Measurements from ENCODE around the gene CCDC32. TPM values are rescaled to one million over a fixed set of nuclear protein-coding genes. Genes with fewer than 3 reads are reported as not detected.

Gene CCDC32
- total and polyA plus RNA-seq, 2 of the 13 experiments (the other 11 are each of a cell fraction or from before 2014, with no cell fraction given), result 10.8 to 23.2 TPM

DNA sequence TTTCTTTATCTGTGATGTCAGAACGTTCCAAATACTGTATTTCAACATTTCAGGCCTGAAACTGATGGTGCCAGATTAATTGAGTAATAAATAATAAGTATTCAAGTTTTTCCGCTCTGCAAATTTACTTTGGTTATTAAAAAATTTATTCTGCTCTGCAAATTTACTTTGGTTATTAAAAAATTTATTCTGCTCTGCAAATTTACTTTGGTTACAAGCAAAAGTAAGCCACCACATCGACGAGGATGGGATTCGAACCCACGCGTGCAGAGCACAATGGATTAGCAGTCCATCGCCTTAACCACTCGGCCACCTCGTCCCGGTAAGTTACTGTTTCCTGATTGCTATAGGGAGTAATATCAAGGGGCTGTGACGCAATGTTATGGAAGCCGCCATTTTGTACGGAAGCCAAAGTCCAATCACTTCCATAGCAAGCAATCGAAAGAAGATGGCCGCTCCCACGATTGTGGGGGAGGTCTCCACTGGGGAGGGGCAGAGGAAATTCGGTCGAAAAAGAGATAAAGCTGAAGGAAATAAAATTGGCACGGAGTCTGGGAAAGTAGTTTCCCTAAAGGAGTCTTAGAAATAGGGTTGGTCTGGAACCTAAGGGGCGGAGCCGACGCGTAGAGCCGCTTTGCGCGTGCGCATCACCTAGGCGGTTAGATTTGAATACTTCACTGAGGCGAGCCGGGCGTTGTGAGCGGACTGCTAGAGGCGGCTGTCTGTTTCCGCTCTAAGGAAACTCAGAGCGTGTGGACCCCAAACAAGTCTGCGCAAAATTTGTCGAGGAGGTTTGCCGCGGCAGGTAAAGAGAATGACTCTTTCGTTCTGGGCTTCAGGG lies 29.0 kb upstream of the CCDC32 start, which contains the start of gene KNL1 (continued):
- TF ChIP-seq, protein P1, sequence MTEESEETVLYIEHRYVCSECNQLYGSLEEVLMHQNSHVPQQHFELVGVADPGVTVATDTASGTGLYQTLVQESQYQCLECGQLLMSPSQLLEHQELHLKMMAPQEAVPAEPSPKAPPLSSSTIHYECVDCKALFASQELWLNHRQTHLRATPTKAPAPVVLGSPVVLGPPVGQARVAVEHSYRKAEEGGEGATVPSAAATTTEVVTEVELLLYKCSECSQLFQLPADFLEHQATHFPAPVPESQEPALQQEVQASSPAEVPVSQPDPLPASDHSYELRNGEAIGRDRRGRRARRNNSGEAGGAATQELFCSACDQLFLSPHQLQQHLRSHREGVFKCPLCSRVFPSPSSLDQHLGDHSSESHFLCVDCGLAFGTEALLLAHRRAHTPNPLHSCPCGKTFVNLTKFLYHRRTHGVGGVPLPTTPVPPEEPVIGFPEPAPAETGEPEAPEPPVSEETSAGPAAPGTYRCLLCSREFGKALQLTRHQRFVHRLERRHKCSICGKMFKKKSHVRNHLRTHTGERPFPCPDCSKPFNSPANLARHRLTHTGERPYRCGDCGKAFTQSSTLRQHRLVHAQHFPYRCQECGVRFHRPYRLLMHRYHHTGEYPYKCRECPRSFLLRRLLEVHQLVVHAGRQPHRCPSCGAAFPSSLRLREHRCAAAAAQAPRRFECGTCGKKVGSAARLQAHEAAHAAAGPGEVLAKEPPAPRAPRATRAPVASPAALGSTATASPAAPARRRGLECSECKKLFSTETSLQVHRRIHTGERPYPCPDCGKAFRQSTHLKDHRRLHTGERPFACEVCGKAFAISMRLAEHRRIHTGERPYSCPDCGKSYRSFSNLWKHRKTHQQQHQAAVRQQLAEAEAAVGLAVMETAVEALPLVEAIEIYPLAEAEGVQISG (CRISPR knock-in tag; IDR thresholded peaks at IDR 0.05), result peak; percentile 71
- TF ChIP-seq, protein P2, sequence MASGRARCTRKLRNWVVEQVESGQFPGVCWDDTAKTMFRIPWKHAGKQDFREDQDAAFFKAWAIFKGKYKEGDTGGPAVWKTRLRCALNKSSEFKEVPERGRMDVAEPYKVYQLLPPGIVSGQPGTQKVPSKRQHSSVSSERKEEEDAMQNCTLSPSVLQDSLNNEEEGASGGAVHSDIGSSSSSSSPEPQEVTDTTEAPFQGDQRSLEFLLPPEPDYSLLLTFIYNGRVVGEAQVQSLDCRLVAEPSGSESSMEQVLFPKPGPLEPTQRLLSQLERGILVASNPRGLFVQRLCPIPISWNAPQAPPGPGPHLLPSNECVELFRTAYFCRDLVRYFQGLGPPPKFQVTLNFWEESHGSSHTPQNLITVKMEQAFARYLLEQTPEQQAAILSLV (CRISPR knock-in tag; IDR thresholded peaks at IDR 0.05; ENCODE audit: borderline replicate concordance), result peak; percentile 57; the same call in 1 of the 2 replicates
- TF ChIP-seq ZNF709 (CRISPR knock-in tag; IDR thresholded peaks at IDR 0.05), result peak; percentile 57; the same call in 1 of the 2 replicates
- TF ChIP-seq ZNF530 (CRISPR knock-in tag; IDR thresholded peaks at IDR 0.05; ENCODE audit: low read depth), result no peak
- TF ChIP-seq NCOR1 (IDR thresholded peaks at IDR 0.05; ENCODE audit: borderline replicate concordance, low read length), result peak; percentile 88
- TF ChIP-seq CBX5 (CRISPR knock-in tag; IDR thresholded peaks at IDR 0.05; ENCODE audit: borderline replicate concordance), result peak; percentile 92; the same call in 1 of the 2 replicates
- TF ChIP-seq HDAC2 (CRISPR knock-in tag; IDR thresholded peaks at IDR 0.05), result peak; percentile 75; the same call in 1 of the 2 replicates
- TF ChIP-seq ARNT2 (CRISPR knock-in tag; IDR thresholded peaks at IDR 0.05; ENCODE audit: low read depth), result peak; percentile 87
- no peak for TF ChIP-seq CC2D1A (CRISPR knock-in tag; IDR thresholded peaks at IDR 0.05)
- TF ChIP-seq XBP1 (CRISPR knock-in tag; IDR thresholded peaks at IDR 0.05), result no peak
- no peak for TF ChIP-seq NR2F1 (CRISPR knock-in tag; IDR thresholded peaks at IDR 0.05)
- no peak; the same call in 1 of the 2 replicates for TF ChIP-seq NFKBIZ (CRISPR knock-in tag; IDR thresholded peaks at IDR 0.05)
- TF ChIP-seq ZNF781 (CRISPR knock-in tag; IDR thresholded peaks at IDR 0.05; ENCODE audit: borderline replicate concordance, not compliant biosample characterization), result no peak
